ENCODE measurements around the gene PDE6A. TPM values are rescaled to one million over a fixed set of nuclear protein-coding genes. Genes with fewer than 3 reads are reported as not detected.

PDE6A gene
- total RNA-seq, 1 donor from 2014 or later, result not detected

- Histone ChIP-seq H3K27me3 (ENCODE audit: control insufficient read depth in 3 of 3, insufficient read depth in 3 of 3, low read length in 3 of 3) (no peaks in the 10 kb centered on the region), H3K4me1 (ENCODE audit: control insufficient read depth in 3 of 3, insufficient read depth in 3 of 3, low read length in 3 of 3) (peaks cover 0 to 12% (median 10%) of the 10 kb centered on the region in 3 donors), H3K9ac (ENCODE audit: low read depth in 1 of 3, low read length in 3 of 3) (no peak overlapping the region), H3K36me3 (ENCODE audit: control insufficient read depth in 3 of 3, insufficient read depth in 3 of 3, low read length in 3 of 3) (peaks cover 41 to 53% (median 48%) of the 10 kb centered on the region in 3 donors), H3K27ac (ENCODE audit: low read depth, low read length) (no peak overlapping the region), H3K9me3 (ENCODE audit: control insufficient read depth in 3 of 3, low read length in 3 of 3) (no peaks in the 10 kb centered on the region), H3K4me3 (ENCODE audit: low read length in 3 of 3) (no peak overlapping the region)
Observed at GRCh38 chr5:149834246-149834855, 110.2 kb downstream of the PDE6A start.

- Histone ChIP-seq H3K27me3 (ENCODE audit: control insufficient read depth in 3 of 3, insufficient read depth in 3 of 3, low read length in 3 of 3) (no peaks in the 10 kb centered on the region), H3K36me3 (ENCODE audit: control insufficient read depth in 3 of 3, insufficient read depth in 3 of 3, low read length in 3 of 3) (peaks cover 39 to 47% (median 44%) of the 10 kb centered on the region in 3 donors), H3K4me3 (ENCODE audit: low read length in 3 of 3) (no peak overlapping the region), H3K9ac (ENCODE audit: low read depth in 1 of 3, low read length in 3 of 3) (no peak overlapping the region), H3K9me3 (ENCODE audit: control insufficient read depth in 3 of 3, low read length in 3 of 3) (no peaks in the 10 kb centered on the region), H3K4me1 (ENCODE audit: control insufficient read depth in 3 of 3, insufficient read depth in 3 of 3, low read length in 3 of 3) (peaks cover 7 to 18% (median 15%) of the 10 kb centered on the region in 3 donors), H3K27ac (ENCODE audit: low read depth, low read length) (no peak overlapping the region)
Observed at GRCh38 chr5:149833116-149833827, 111.3 kb downstream of the PDE6A start.

DNA sequence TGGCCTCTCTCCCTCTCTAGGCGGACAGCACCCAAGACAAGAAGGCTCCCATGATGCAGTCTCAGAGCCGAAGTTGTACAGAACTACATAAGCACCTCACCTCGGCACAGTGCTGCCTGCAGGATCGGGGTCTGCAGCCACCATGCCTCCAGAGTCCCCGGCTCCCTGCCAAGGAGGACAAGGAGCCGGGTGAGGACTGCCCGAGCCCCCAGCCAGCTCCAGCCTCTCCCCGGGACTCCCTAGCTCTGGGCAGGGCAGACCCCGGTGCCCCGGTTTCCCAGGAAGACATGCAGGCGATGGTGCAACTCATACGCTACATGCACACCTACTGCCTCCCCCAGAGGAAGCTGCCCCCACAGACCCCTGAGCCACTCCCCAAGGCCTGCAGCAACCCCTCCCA lies 112.0 kb downstream of the PDE6A start:
- Histone ChIP-seq H3K9ac (ENCODE audit: low read depth in 1 of 3, low read length in 3 of 3) (no peak overlapping the region), H3K36me3 (ENCODE audit: control insufficient read depth in 3 of 3, insufficient read depth in 3 of 3, low read length in 3 of 3) (peaks cover 42 to 47% (median 43%) of the 10 kb centered on the region in 3 donors), H3K9me3 (ENCODE audit: control insufficient read depth in 3 of 3, low read length in 3 of 3) (no peaks in the 10 kb centered on the region), H3K27ac (ENCODE audit: low read depth, low read length) (no peak overlapping the region), H3K27me3 (ENCODE audit: control insufficient read depth in 3 of 3, insufficient read depth in 3 of 3, low read length in 3 of 3) (no peaks in the 10 kb centered on the region), H3K4me3 (ENCODE audit: low read length in 3 of 3) (no peak overlapping the region), H3K4me1 (ENCODE audit: control insufficient read depth in 3 of 3, insufficient read depth in 3 of 3, low read length in 3 of 3) (peaks cover 13 to 24% (median 21%) of the 10 kb centered on the region in 3 donors)

- H3K4me3 ChIP-seq (ENCODE audit: low read length in 3 of 3), result no peak overlapping the region
- H3K9me3 ChIP-seq (ENCODE audit: control insufficient read depth in 3 of 3, low read length in 3 of 3), result no peaks in the 10 kb centered on the region
- H3K9ac ChIP-seq (ENCODE audit: low read depth in 1 of 3, low read length in 3 of 3), result peak overlapping the region in 1 of 3 donors; percentile 3
- H3K36me3 ChIP-seq (ENCODE audit: control insufficient read depth in 3 of 3, insufficient read depth in 3 of 3, low read length in 3 of 3), result peaks cover 39 to 45% (median 43%) of the 10 kb centered on the region in 3 donors
- H3K27me3 ChIP-seq (ENCODE audit: control insufficient read depth in 3 of 3, insufficient read depth in 3 of 3, low read length in 3 of 3), result no peaks in the 10 kb centered on the region
- peaks cover 13 to 32% (median 25%) of the 10 kb centered on the region in 3 donors for H3K4me1 ChIP-seq (ENCODE audit: control insufficient read depth in 3 of 3, insufficient read depth in 3 of 3, low read length in 3 of 3)
- no peak overlapping the region for H3K27ac ChIP-seq (ENCODE audit: low read depth, low read length)
Observed at GRCh38 chr5:149831492-149831891, 113.1 kb downstream of the PDE6A start.

- H3K27ac ChIP-seq (ENCODE audit: low read depth, low read length), result no peak overlapping the region
- no peaks in the 10 kb centered on the region for H3K9me3 ChIP-seq (ENCODE audit: control insufficient read depth in 3 of 3, low read length in 3 of 3)
- no peaks in the 10 kb centered on the region for H3K27me3 ChIP-seq (ENCODE audit: control insufficient read depth in 3 of 3, insufficient read depth in 3 of 3, low read length in 3 of 3)
- H3K36me3 ChIP-seq (ENCODE audit: control insufficient read depth in 3 of 3, insufficient read depth in 3 of 3, low read length in 3 of 3), result peaks cover 34 to 39% (median 39%) of the 10 kb centered on the region in 3 donors
- no peak overlapping the region for H3K4me3 ChIP-seq (ENCODE audit: low read length in 3 of 3)
- peaks cover 23 to 39% (median 34%) of the 10 kb centered on the region in 3 donors for H3K4me1 ChIP-seq (ENCODE audit: control insufficient read depth in 3 of 3, insufficient read depth in 3 of 3, low read length in 3 of 3)
- no peak overlapping the region for H3K9ac ChIP-seq (ENCODE audit: low read depth in 1 of 3, low read length in 3 of 3)
Observed at GRCh38 chr5:149830579-149830978, 114.0 kb downstream of the PDE6A start.

DNA sequence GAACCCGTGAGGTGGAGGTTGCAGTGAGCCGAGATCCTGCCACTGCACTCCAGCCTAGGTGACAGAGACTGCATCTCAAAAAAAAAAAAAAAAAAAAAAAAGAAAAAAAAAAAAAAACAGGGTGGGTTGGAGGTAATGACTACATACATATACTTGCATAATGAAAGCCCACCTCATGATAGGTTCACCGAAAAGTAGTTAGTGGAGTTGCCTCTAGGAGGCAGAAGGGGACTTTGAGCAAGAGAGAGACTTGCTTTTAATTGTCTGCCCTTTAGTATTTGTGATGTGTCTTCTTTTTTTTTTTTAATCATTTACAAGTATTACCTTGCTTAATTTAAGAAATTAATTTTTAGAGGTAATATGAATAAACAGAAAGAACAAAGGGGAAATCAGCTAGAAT lies 114.6 kb downstream of the PDE6A start:
- Histone ChIP-seq H3K4me1 (ENCODE audit: control insufficient read depth in 3 of 3, insufficient read depth in 3 of 3, low read length in 3 of 3) (peaks cover 29 to 40% (median 38%) of the 10 kb centered on the region in 3 donors), H3K27ac (ENCODE audit: low read depth, low read length) (no peak overlapping the region), H3K27me3 (ENCODE audit: control insufficient read depth in 3 of 3, insufficient read depth in 3 of 3, low read length in 3 of 3) (no peaks in the 10 kb centered on the region), H3K36me3 (ENCODE audit: control insufficient read depth in 3 of 3, insufficient read depth in 3 of 3, low read length in 3 of 3) (peaks cover 33 to 36% (median 34%) of the 10 kb centered on the region in 3 donors), H3K9ac (ENCODE audit: low read depth in 1 of 3, low read length in 3 of 3) (no peak overlapping the region), H3K4me3 (ENCODE audit: low read length in 3 of 3) (no peak overlapping the region), H3K9me3 (ENCODE audit: control insufficient read depth in 3 of 3, low read length in 3 of 3) (no peaks in the 10 kb centered on the region)

DNA sequence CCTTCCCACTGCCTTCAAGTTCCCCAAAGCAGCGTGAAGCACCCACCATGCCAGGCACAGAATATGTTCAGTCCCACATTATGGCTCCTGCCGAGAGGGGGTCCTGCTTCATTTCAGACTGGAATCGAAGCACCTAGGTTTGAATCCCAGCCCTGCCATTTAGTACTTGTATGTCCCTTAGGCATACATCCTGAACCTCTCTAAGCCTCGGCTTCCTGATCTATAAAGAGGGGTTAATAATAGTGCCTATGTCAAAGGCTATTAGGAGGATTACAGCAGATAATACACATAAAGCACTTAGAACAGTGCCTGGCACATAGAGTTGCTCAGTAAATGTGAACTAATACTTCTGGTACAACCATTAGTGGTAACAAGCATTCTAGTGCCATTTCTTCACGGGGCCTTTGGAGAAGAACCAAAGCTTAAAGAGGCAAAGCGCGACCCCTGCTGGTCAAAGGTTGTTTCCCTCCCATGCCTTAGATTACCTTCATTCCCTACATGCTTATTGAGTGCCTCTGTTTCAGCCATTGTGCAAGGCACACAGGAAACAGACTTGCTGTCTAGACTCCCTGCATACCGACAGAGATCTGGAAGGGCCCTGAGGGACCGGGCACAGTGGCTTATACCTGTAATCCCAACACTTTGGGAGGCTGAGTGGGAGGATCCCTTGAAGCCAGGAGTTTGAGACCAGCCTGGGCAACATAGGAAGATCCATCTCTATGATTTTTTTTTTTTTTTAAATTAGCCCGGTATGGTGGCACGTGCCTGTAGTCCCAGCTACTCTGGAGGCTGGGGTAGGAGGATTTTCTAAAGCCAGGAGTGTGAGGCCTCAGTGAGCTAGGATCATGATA lies 116.2 kb downstream of the PDE6A start:
- Histone ChIP-seq H3K9me3 (ENCODE audit: control insufficient read depth in 3 of 3, low read length in 3 of 3) (no peaks in the 10 kb centered on the region), H3K36me3 (ENCODE audit: control insufficient read depth in 3 of 3, insufficient read depth in 3 of 3, low read length in 3 of 3) (peaks cover 24 to 30% (median 29%) of the 10 kb centered on the region in 3 donors), H3K4me3 (ENCODE audit: low read length in 3 of 3) (peak overlapping the region in 1 of 3 donors; percentile 19), H3K27me3 (ENCODE audit: control insufficient read depth in 3 of 3, insufficient read depth in 3 of 3, low read length in 3 of 3) (no peaks in the 10 kb centered on the region), H3K27ac (ENCODE audit: low read depth, low read length) (peak overlapping the region; percentile 34), H3K9ac (ENCODE audit: low read depth in 1 of 3, low read length in 3 of 3) (peak overlapping the region in 2 of 3 donors; percentile 28 to 61), H3K4me1 (ENCODE audit: control insufficient read depth in 3 of 3, insufficient read depth in 3 of 3, low read length in 3 of 3) (peaks cover 44 to 56% (median 53%) of the 10 kb centered on the region in 3 donors)

- peak overlapping the region in 1 of 3 donors; percentile 61 for H3K9ac ChIP-seq (ENCODE audit: low read depth in 1 of 3, low read length in 3 of 3)
- peak overlapping the region; percentile 34 for H3K27ac ChIP-seq (ENCODE audit: low read depth, low read length)
- H3K4me3 ChIP-seq (ENCODE audit: low read length in 3 of 3), result no peak overlapping the region
- no peaks in the 10 kb centered on the region for H3K9me3 ChIP-seq (ENCODE audit: control insufficient read depth in 3 of 3, low read length in 3 of 3)
- peaks cover 18 to 24% (median 21%) of the 10 kb centered on the region in 3 donors for H3K36me3 ChIP-seq (ENCODE audit: control insufficient read depth in 3 of 3, insufficient read depth in 3 of 3, low read length in 3 of 3)
- peaks cover 51 to 64% (median 62%) of the 10 kb centered on the region in 3 donors for H3K4me1 ChIP-seq (ENCODE audit: control insufficient read depth in 3 of 3, insufficient read depth in 3 of 3, low read length in 3 of 3)
- H3K27me3 ChIP-seq (ENCODE audit: control insufficient read depth in 3 of 3, insufficient read depth in 3 of 3, low read length in 3 of 3), result no peaks in the 10 kb centered on the region
Observed at GRCh38 chr5:149827546-149827945, 117.0 kb downstream of the PDE6A start.

DNA sequence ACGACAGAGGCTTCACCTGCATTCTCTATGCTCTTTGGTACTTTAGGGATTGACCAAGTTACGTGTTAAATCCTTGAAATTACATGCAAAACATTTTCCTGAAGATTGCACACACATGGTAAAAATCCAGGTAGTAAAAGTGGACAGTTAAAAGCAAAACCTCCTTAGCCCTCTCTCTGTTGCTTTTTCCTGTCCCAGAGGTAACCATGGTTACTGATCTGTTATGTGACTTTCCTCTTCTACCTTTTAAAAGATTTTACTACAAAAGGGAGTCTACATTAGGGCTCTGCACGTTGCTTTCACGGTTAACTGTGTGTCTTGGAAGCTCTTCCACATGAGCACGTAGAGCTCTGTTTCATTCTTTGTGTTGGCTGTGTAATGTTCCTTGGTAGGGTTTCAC lies 117.5 kb downstream of the PDE6A start:
- H3K9me3 ChIP-seq (ENCODE audit: control insufficient read depth in 3 of 3, low read length in 3 of 3), result no peaks in the 10 kb centered on the region
- no peak overlapping the region for H3K9ac ChIP-seq (ENCODE audit: low read depth in 1 of 3, low read length in 3 of 3)
- no peak overlapping the region for H3K4me3 ChIP-seq (ENCODE audit: low read length in 3 of 3)
- peaks cover 55 to 69% (median 66%) of the 10 kb centered on the region in 3 donors for H3K4me1 ChIP-seq (ENCODE audit: control insufficient read depth in 3 of 3, insufficient read depth in 3 of 3, low read length in 3 of 3)
- H3K27ac ChIP-seq (ENCODE audit: low read depth, low read length), result peak overlapping the region; percentile 34
- H3K36me3 ChIP-seq (ENCODE audit: control insufficient read depth in 3 of 3, insufficient read depth in 3 of 3, low read length in 3 of 3), result peaks cover 16 to 24% (median 17%) of the 10 kb centered on the region in 3 donors
- H3K27me3 ChIP-seq (ENCODE audit: control insufficient read depth in 3 of 3, insufficient read depth in 3 of 3, low read length in 3 of 3), result no peaks in the 10 kb centered on the region
